Putamen (tissue), 1 donor: ENCODE data around the gene GPR107.

ENCODE experiments used
- DNase-seq: peaks from one replicate; pipeline ENCODE4 v3.0.0-alpha.2; 2016; ENCODE audit warnings: low spot score

GPR107 gene

DNA sequence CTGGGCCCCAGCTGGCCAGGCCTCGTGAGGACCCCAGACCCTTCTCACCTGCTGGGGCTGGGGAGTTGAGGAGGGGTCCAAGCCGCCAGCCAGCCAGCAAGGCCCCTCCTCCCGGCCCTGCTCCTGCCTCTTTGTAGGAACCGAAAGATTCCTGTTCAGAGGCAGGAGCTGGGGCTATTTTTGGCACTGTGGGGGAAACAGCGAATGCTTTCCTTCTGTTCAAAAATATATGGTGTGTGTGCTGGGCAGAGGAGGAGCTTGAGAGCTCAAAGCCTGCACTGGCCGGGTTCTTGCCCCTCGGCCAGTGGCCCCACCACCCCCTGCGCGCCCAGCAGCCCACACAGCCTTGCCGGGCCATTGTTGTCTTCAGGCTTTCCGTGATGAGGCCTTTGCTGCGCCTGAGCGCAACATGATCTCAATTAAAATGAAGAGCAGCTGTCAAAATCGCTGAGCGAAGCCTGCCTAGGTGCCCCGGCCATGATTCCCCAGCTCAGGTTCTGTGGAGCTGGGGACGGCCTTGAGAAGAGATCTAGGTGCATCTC lies 131.9 kb downstream of the GPR107 start:
- DNase-seq, result no peak

DNA sequence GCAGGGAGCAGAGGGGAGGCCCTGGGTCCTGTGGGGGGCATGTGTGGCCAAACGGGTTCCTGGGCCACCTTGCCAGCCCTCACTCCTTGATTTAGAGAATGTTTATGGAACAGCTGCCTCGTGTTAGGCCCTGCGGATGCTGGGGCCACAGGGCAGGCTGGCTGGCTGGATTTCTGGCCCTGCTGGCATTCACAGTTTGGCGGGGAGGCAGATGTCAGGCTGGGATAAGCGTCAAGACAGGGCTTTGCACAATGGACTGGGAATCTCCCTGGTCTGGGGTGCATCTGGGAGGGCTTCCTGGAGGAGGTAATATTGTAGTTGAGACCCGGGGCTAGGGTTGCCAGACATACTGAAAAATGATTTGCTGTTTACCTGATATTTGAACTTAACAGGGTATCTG lies 132.3 kb downstream of the GPR107 start:
- DNase-seq, result no peak

DNA sequence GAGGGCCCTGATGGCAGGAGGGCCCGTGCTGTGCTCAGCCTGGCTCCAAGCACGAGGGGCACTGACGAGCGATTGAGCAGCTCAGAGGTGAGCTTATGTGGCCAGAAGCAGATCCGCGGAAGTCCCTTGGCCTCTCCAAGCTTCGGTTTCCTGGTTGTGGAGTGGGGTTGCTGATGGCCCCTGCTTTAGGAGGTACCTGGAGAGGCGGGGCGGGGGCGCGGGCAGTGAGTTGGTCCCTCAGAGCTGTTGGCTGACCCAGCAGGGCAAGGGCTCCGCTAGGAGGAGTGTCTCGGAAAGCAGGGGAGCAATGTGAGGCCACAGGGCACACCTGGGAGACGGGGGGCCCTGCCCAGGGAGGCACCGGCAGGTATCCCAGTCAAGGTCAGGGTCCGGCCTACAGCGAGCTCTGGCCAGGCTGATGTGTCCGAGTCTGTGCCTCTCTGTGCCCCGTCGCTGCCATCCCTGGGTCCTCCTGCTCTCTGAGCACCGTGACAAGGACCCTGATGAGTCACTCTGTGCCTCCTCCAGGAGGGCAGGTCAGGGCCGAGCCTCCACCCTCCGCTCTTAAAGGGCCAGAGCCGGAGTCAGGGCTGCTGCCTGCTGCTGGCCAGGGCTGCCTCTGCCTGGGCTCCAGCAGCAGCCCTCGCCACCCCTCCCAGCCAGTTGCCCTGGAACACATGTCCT lies 133.3 kb downstream of the GPR107 start:
- no peak for DNase-seq

DNA sequence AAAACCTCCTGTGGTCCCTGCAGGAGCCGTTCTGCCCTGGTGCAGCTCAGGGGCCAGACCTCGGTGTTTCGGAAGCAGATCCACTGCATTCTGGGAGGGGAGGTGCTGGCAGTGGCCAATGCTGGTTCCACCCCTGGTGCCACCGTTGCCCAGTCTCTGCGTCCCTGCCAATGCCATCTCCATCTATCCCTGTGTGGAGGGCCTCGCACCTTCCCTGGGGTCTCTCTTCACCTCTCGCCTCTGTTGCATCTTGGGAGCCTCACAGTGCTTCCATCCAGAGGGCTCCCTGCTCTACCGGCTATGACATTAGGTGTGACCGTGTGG lies 133.8 kb downstream of the GPR107 start:
- no peak for DNase-seq

DNA sequence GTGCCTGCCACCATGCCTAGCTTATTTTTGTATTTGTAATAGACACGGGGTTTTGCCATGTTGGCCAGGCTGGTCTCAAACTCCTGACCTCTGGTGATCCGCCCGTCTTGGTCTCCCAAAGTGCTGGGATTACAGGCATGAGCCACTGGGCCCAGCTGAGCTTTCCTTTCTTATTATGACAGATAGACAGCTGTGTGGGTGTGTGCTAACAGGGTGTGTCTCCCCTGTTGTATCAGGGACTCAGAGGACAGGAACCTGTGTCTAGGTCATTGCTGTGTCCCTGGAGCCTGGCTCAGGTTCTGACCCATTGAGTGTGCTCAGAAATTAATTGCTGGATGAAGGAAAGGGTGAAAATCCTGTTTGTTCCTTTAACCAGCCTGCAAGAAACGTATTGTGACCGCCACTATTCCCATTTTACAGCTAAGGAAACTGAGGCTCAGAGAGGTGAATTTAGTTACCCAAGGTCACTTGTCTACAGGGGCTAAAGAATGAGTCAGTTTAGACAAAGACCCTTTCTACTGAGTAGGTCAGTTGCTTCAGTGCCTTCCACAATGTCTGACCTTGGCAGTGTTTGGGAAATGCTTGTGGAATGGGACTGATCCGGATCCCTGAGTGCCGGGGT lies 135.3 kb downstream of the GPR107 start:
- no peak for DNase-seq
